Measurements from ENCODE around the gene TEP1.

Gene TEP1

DNA sequence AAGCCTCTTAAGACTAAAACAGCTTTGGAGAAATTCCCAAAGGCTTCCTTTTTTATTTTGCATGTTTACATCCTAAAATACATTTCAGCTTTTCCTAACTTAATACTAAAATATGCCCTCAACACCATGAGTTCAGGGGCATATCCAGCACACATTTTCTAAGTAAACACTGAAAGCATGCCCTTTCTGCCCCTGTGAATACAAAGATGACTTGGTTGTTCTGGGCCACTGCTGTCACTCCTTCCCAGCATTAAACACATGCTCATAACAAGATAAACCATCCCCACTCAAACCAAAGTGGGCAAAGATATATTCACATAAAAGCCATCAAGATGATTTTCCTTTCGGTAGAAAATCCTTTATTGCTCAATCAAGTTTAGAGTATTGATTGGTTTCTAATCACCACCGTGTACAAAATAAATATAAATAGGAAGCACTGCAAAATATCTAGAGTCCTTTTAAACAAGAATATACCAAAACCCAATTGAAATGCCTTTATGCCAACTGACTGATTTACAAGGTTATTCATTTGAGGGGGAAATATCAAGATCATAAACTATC lies 82.2 kb downstream of the TEP1 start:
- H3K4me2 ChIP-seq (ENCODE audit: low read length) = peak overlapping the region; percentile 46
- H3K27me3 ChIP-seq (ENCODE audit: insufficient read depth, low read length) = no peaks in the 10 kb centered on the region
- no peak overlapping the region for H3K27ac ChIP-seq (ENCODE audit: low read depth, low read length)
- no peaks in the 10 kb centered on the region for H3K4me1 ChIP-seq (ENCODE audit: control insufficient read depth in 1 of 2, insufficient read depth in 2 of 2, low read length in 2 of 2)
- no peak overlapping the region for H2AK5ac ChIP-seq (ENCODE audit: low read length)
- H3K4ac ChIP-seq (ENCODE audit: low read depth, low read length) = peak overlapping the region; percentile 94
- H4K8ac ChIP-seq (ENCODE audit: low read depth, low read length) = no peak overlapping the region
- no peak overlapping the region for H3K14ac ChIP-seq (ENCODE audit: low read length)
- no peak for DNase-seq
- H3K79me1 ChIP-seq (ENCODE audit: low read length) = peaks cover 3% of the 10 kb centered on the region
- H2BK5ac ChIP-seq (ENCODE audit: low read depth, low read length, poor library complexity) = no peak overlapping the region
- no peak overlapping the region for H2BK12ac ChIP-seq (ENCODE audit: low read length)
- no peak overlapping the region for H4K12ac ChIP-seq (ENCODE audit: low read depth, low read length)
- peaks cover 7% of the 10 kb centered on the region for H3K79me2 ChIP-seq (ENCODE audit: control insufficient read depth, insufficient read depth, low read length, poor library complexity)
- WGBS (ENCODE audit: extremely low coverage, insufficient coverage, insufficient read length) = no CpG with 5 or more reads among the region's 2 CpGs
- no peak overlapping the region for H3K4me3 ChIP-seq (ENCODE audit: low read depth, low read length)
- H4K91ac ChIP-seq (ENCODE audit: low read depth, low read length) = no peak overlapping the region
- H2BK120ac ChIP-seq (ENCODE audit: insufficient read depth, low read length, poor library complexity) = no peak overlapping the region
- no peak overlapping the region for H3K18ac ChIP-seq (ENCODE audit: low read length)
- no peak overlapping the region for H3K23ac ChIP-seq (ENCODE audit: low read length)
- no peak overlapping the region for H2AFZ ChIP-seq (ENCODE audit: insufficient read depth, low read length, poor library complexity)
- H3K9me3 ChIP-seq (ENCODE audit: insufficient read depth, low read depth, low read length) = no peaks in the 10 kb centered on the region
- peaks cover 1 to 5% of the 10 kb centered on the region in 2 experiments for H3K36me3 ChIP-seq (ENCODE audit: control insufficient read depth in 1 of 2, insufficient read depth in 2 of 2, low read length in 2 of 2)
- no peak overlapping the region for H3K9ac ChIP-seq (ENCODE audit: low read length)

GRCh38 chr14:20329355-20329754 lies 83.9 kb downstream of the TEP1 start:
- peaks cover 3% of the 10 kb centered on the region for H3K79me1 ChIP-seq (ENCODE audit: low read length)
- no peak overlapping the region for H4K8ac ChIP-seq (ENCODE audit: low read depth, low read length)
- H2AK5ac ChIP-seq (ENCODE audit: low read length) = no peak overlapping the region
- no peak overlapping the region for H3K23ac ChIP-seq (ENCODE audit: low read length)
- no CpG with 5 or more reads among the region's 2 CpGs for WGBS (ENCODE audit: extremely low coverage, insufficient coverage, insufficient read length)
- H3K4ac ChIP-seq (ENCODE audit: low read depth, low read length) = no peak overlapping the region
- no peak overlapping the region for H4K91ac ChIP-seq (ENCODE audit: low read depth, low read length)
- H3K4me2 ChIP-seq (ENCODE audit: low read length) = no peak overlapping the region
- no peak overlapping the region for H3K18ac ChIP-seq (ENCODE audit: low read length)
- H3K14ac ChIP-seq (ENCODE audit: low read length) = no peak overlapping the region
- no peaks in the 10 kb centered on the region for H3K27me3 ChIP-seq (ENCODE audit: insufficient read depth, low read length)
- no peak overlapping the region for H3K27ac ChIP-seq (ENCODE audit: low read depth, low read length)
- H3K79me2 ChIP-seq (ENCODE audit: control insufficient read depth, insufficient read depth, low read length, poor library complexity) = peaks cover 7% of the 10 kb centered on the region
- no peaks in the 10 kb centered on the region for H3K9me3 ChIP-seq (ENCODE audit: insufficient read depth, low read depth, low read length)
- H2BK120ac ChIP-seq (ENCODE audit: insufficient read depth, low read length, poor library complexity) = no peak overlapping the region
- no peak for DNase-seq
- H2BK5ac ChIP-seq (ENCODE audit: low read depth, low read length, poor library complexity) = no peak overlapping the region
- no peak overlapping the region for H4K12ac ChIP-seq (ENCODE audit: low read depth, low read length)
- no peak overlapping the region for H2AFZ ChIP-seq (ENCODE audit: insufficient read depth, low read length, poor library complexity)
- no peak overlapping the region for H2BK12ac ChIP-seq (ENCODE audit: low read length)
- H3K4me1 ChIP-seq (ENCODE audit: control insufficient read depth in 1 of 2, insufficient read depth in 2 of 2, low read length in 2 of 2) = no peaks in the 10 kb centered on the region
- no peak overlapping the region for H3K4me3 ChIP-seq (ENCODE audit: low read depth, low read length)
- no peak overlapping the region for H3K9ac ChIP-seq (ENCODE audit: low read length)
- H3K36me3 ChIP-seq (ENCODE audit: control insufficient read depth in 1 of 2, insufficient read depth in 2 of 2, low read length in 2 of 2) = peaks cover 6 to 10% of the 10 kb centered on the region in 2 experiments

DNA sequence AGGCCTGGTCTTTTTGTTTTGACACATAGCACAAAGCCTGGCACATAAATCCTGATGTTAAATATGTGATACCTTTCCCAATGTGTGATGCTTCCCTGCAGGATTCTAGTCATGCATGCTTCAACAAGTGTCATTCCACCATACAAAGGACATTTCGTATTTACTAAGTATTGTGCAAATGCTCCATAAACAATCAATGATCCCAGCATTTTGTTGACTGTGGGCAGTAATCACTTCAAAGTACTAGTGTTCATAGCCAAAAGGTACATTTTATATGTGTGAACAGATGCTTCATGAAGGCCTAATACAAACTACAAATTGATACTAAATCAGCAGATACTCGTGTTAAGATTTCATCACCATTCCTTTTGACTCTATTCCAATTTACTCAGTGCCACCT lies 84.6 kb downstream of the TEP1 start:
- Histone ChIP-seq H3K27ac (ENCODE audit: low read depth, low read length) (no peak overlapping the region), H3K9me3 (ENCODE audit: insufficient read depth, low read depth, low read length) (no peaks in the 10 kb centered on the region), H2AFZ (ENCODE audit: insufficient read depth, low read length, poor library complexity) (no peak overlapping the region), H3K36me3 (ENCODE audit: control insufficient read depth in 1 of 2, insufficient read depth in 2 of 2, low read length in 2 of 2) (peaks cover 9 to 12% of the 10 kb centered on the region in 2 experiments), H4K8ac (ENCODE audit: low read depth, low read length) (no peak overlapping the region), H4K12ac (ENCODE audit: low read depth, low read length) (no peak overlapping the region), H3K4ac (ENCODE audit: low read depth, low read length) (no peak overlapping the region), H3K27me3 (ENCODE audit: insufficient read depth, low read length) (no peaks in the 10 kb centered on the region), H4K91ac (ENCODE audit: low read depth, low read length) (no peak overlapping the region), H2AK5ac (ENCODE audit: low read length) (no peak overlapping the region), H3K4me1 (ENCODE audit: control insufficient read depth in 1 of 2, insufficient read depth in 2 of 2, low read length in 2 of 2) (no peaks in the 10 kb centered on the region), H3K4me3 (ENCODE audit: low read depth, low read length) (no peak overlapping the region), H3K23ac (ENCODE audit: low read length) (no peak overlapping the region), H3K18ac (ENCODE audit: low read length) (no peak overlapping the region), H2BK5ac (ENCODE audit: low read depth, low read length, poor library complexity) (no peak overlapping the region), H2BK12ac (ENCODE audit: low read length) (no peak overlapping the region), H3K79me2 (ENCODE audit: control insufficient read depth, insufficient read depth, low read length, poor library complexity) (peaks cover 7% of the 10 kb centered on the region), H3K4me2 (ENCODE audit: low read length) (no peak overlapping the region), H2BK120ac (ENCODE audit: insufficient read depth, low read length, poor library complexity) (no peak overlapping the region), H3K14ac (ENCODE audit: low read length) (no peak overlapping the region), H3K9ac (ENCODE audit: low read length) (no peak overlapping the region), H3K79me1 (ENCODE audit: low read length) (peaks cover 3% of the 10 kb centered on the region)
- DNase-seq = no peak
- WGBS (ENCODE audit: extremely low coverage, insufficient coverage, insufficient read length) = no CpG with 5 or more reads among the region's 2 CpGs

GRCh38 chr14:20327005-20327869 lies 86.1 kb downstream of the TEP1 start:
- Histone ChIP-seq H3K79me1 (ENCODE audit: low read length) (no peaks in the 10 kb centered on the region), H3K23ac (ENCODE audit: low read length) (no peak overlapping the region), H3K9ac (ENCODE audit: low read length) (no peak overlapping the region), H3K79me2 (ENCODE audit: control insufficient read depth, insufficient read depth, low read length, poor library complexity) (peaks cover 4% of the 10 kb centered on the region), H2BK120ac (ENCODE audit: insufficient read depth, low read length, poor library complexity) (no peak overlapping the region), H2BK5ac (ENCODE audit: low read depth, low read length, poor library complexity) (no peak overlapping the region), H2AFZ (ENCODE audit: insufficient read depth, low read length, poor library complexity) (no peak overlapping the region), H4K8ac (ENCODE audit: low read depth, low read length) (no peak overlapping the region), H3K9me3 (ENCODE audit: insufficient read depth, low read depth, low read length) (no peaks in the 10 kb centered on the region), H3K4me2 (ENCODE audit: low read length) (no peak overlapping the region), H3K18ac (ENCODE audit: low read length) (no peak overlapping the region), H3K27me3 (ENCODE audit: insufficient read depth, low read length) (no peaks in the 10 kb centered on the region), H4K91ac (ENCODE audit: low read depth, low read length) (no peak overlapping the region), H2AK5ac (ENCODE audit: low read length) (no peak overlapping the region), H3K4me1 (ENCODE audit: control insufficient read depth in 1 of 2, insufficient read depth in 2 of 2, low read length in 2 of 2) (no peaks in the 10 kb centered on the region), H3K36me3 (ENCODE audit: control insufficient read depth in 1 of 2, insufficient read depth in 2 of 2, low read length in 2 of 2) (peaks cover 14 to 19% of the 10 kb centered on the region in 2 experiments), H3K27ac (ENCODE audit: low read depth, low read length) (no peak overlapping the region), H3K4me3 (ENCODE audit: low read depth, low read length) (no peak overlapping the region), H3K4ac (ENCODE audit: low read depth, low read length) (no peak overlapping the region), H4K12ac (ENCODE audit: low read depth, low read length) (no peak overlapping the region), H3K14ac (ENCODE audit: low read length) (no peak overlapping the region), H2BK12ac (ENCODE audit: low read length) (no peak overlapping the region)
- peak; percentile 20 to 88 for DNase-seq
- WGBS (ENCODE audit: extremely low coverage, insufficient coverage, insufficient read length) = no CpG with 5 or more reads among the region's 8 CpGs
